Prostate gland (tissue), 2 donors: Measurements from ENCODE around the gene DACT2.
"Not testable (repeated sequence)": the region's sequence is repeated elsewhere in the genome, so short reads cannot be mapped to it uniquely, and the experiment has no call there.

Source experiments
- CTCF ChIP-seq, 4 experiments: fragments of 200-600 bp in 2 of 4; fragments of 450-650 bp in 2 of 4; sonication (generic) in 2 of 4; IDR thresholded peaks; 1 replicate in 3 of 4; 2 replicates in 1 of 4; pipeline ENCODE4 v1.5.1; 2016 to 2019; ENCODE audit warnings: antibody characterized with exemption in 4 of 4, mild to moderate bottlenecking in 2 of 4, moderate library complexity in 2 of 4
- POLR2AphosphoS5 ChIP-seq: sonication (generic); formaldehyde crosslinking; IDR thresholded peaks from one replicate; pipeline ENCODE4 v1.6.1; 2017; ENCODE audit warnings: antibody characterized with exemption

GRCh38 chr6:168281314-168281713, 38.3 kb downstream of the DACT2 start:
- TF ChIP-seq POLR2AphosphoS5; CTCF (IDR thresholded peaks at IDR 0.05): not testable (repeated sequence)
